GM12878 (cell line): ENCODE results near the gene ODC1. TPM values are rescaled to one million over a fixed set of nuclear protein-coding genes. Genes with fewer than 3 reads are reported as not detected.

Experiments
- CTCF ChIP-seq, 3 experiments: IDR thresholded peaks in 2 of 3; conservative IDR thresholded peaks in 1 of 3; 2 replicates each; pipeline ENCODE4 v1.5.1; 2011; ENCODE audit warnings: low read depth in 3 of 3, low read length in 3 of 3, mild to moderate bottlenecking in 3 of 3, control low read depth in 2 of 3, moderate library complexity in 2 of 3, inconsistent platforms in 1 of 3, mixed read lengths in 1 of 3; ENCODE audit not compliant: control insufficient read depth in 2 of 3, insufficient read depth in 1 of 3; ENCODE audit errors: extremely low read depth in 1 of 3
- ESRRA ChIP-seq: IDR thresholded peaks from 2 replicates; pipeline ENCODE4 v1.6.1; 2012; ENCODE audit warnings: mild to moderate bottlenecking, low read length, improper control_type of control experiment
- NBN ChIP-seq: fragments of 450-650 bp; IDR thresholded peaks from 2 replicates; pipeline ENCODE4 v1.6.1; 2016
- NR2F1 ChIP-seq: fragments of 450-650 bp; conservative IDR thresholded peaks from 2 replicates; pipeline ENCODE4 v1.6.1; 2017; ENCODE audit warnings: mild to moderate bottlenecking
- POU2F2 ChIP-seq: IDR thresholded peaks from 3 replicates; pipeline ENCODE4 v1.6.1; 2011; ENCODE audit warnings: low read depth, mild to moderate bottlenecking, low read length, borderline replicate concordance
- RB1 ChIP-seq: fragments of 450-650 bp; formaldehyde crosslinking; IDR thresholded peaks from 2 replicates; pipeline ENCODE4 v1.6.1; 2017; ENCODE audit warnings: mild to moderate bottlenecking, borderline replicate concordance
- RELA ChIP-seq: fragments of 450-650 bp; IDR thresholded peaks from 2 replicates; pipeline ENCODE4 v1.8.0; 2014; ENCODE audit warnings: borderline replicate concordance; ENCODE audit not compliant: partially characterized antibody
- SKIL ChIP-seq: fragments of 450-650 bp; IDR thresholded peaks from 2 replicates; pipeline ENCODE4 v1.6.1; 2017; ENCODE audit warnings: mild to moderate bottlenecking, low read depth, inconsistent platforms; ENCODE audit not compliant: poor library complexity, severe bottlenecking
- SMARCA5 ChIP-seq: fragments of 450-650 bp; IDR thresholded peaks from 2 replicates; pipeline ENCODE4 v1.6.1; 2017; ENCODE audit warnings: mild to moderate bottlenecking
- SP1 ChIP-seq: IDR thresholded peaks from one replicate; pipeline ENCODE4 v1.6.1; 2011; ENCODE audit warnings: low read depth, low read length
- SRF ChIP-seq, 2 experiments: IDR thresholded peaks; 2 replicates each; pipeline ENCODE4 v1.6.1; 2011; ENCODE audit warnings: low read depth in 2 of 2, low read length in 2 of 2, mild to moderate bottlenecking in 1 of 2, moderate library complexity in 1 of 2
- TCF3 ChIP-seq: IDR thresholded peaks from 2 replicates; pipeline ENCODE4 v1.6.1; 2012; ENCODE audit warnings: low read depth, mild to moderate bottlenecking, low read length, borderline replicate concordance; ENCODE audit not compliant: insufficient read depth
- YY1 ChIP-seq: IDR thresholded peaks from 2 replicates; pipeline ENCODE4 v1.6.1; 2011; ENCODE audit warnings: low read depth, mild to moderate bottlenecking, low read length
- ZNF207 ChIP-seq: fragments of 450-650 bp; IDR thresholded peaks from 2 replicates; pipeline ENCODE4 v1.6.1; 2014; ENCODE audit warnings: antibody characterized with exemption, mild to moderate bottlenecking, borderline replicate concordance
- polyA plus RNA-seq, 11 experiments: library from polyadenylated mRNA; depleted of rRNA in 4 of 11; unstranded in 6 of 11; stranded (reverse) in 5 of 11; fragments of >200 nt; fragmentation: Nextera tagmentation in 4 of 11; fragmentation: Illumina TruSeq in 1 of 11; extraction: Ambion mirVana in 4 of 11; extraction: Trizol in 1 of 11; gene quantifications; 1 replicate in 1 of 11; 2 replicates in 10 of 11; pipeline versions ENCODE4 v1.2.1 to v1.2.3, GENCODE V29; 2011 to 2016; ENCODE audit warnings: inconsistent platforms in 2 of 11, missing spikeins in 2 of 11, low read depth in 1 of 11
- total RNA-seq, 4 experiments: library from RNA; depleted of rRNA in 3 of 4; stranded (reverse); fragments of >200 nt in 3 of 4; fragmentation: Illumina TruSeq in 1 of 4; extraction: Trizol in 1 of 4; gene quantifications; 2 replicates each; pipeline versions ENCODE4 v1.2.1 to v1.2.3, GENCODE V29; 2013 to 2021
- TF ChIP-seq, protein P1 (sequence below): IDR thresholded peaks from 2 replicates; pipeline ENCODE4 v1.6.1; 2012; ENCODE audit warnings: low read depth, low read length, improper control_type of control experiment

Gene ODC1
- total and polyA plus RNA-seq, 10 of the 15 experiments (the other 5 are each of a cell fraction or from before 2014, with no cell fraction given) = 68.5 to 441 (median 340) TPM

- TF ChIP-seq SKIL (no peak), NBN (peak; percentile 47; the same call in 1 of the 2 replicates), SMARCA5 (peak; percentile 66; the same call in 1 of the 2 replicates), SP1 (peak; percentile 31), CTCF (IDR thresholded peaks at IDR 0.05 in 2 of 3, conservative IDR thresholded peaks at IDR 0.05 in 1 of 3; ENCODE audit: control insufficient read depth in 2 of 3, extremely low read depth in 1 of 3, insufficient read depth in 1 of 3, low read depth in 3 of 3, low read length in 3 of 3) (peak; percentile 96 to 99 (median 98)), ZNF207 (0 out of 2 replicates have a peak, but pooled peaks have one; percentile 38), ESRRA (peak; percentile 44; the same call in 1 of the 2 replicates), RB1 (peak; percentile 82; the same call in 1 of the 2 replicates), SRF (IDR thresholded peaks at IDR 0.05; ENCODE audit: low read depth in 2 of 2, low read length in 2 of 2) (no peak), YY1 (peak; percentile 85), NR2F1 (no peak), RELA (peak; percentile 58), POU2F2 (peak; percentile 61; the same call in 1 of the 3 replicates), TCF3 (0 out of 2 replicates have a peak, but pooled peaks have one; percentile 42)
- TF ChIP-seq, protein P1, sequence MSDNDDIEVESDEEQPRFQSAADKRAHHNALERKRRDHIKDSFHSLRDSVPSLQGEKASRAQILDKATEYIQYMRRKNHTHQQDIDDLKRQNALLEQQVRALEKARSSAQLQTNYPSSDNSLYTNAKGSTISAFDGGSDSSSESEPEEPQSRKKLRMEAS = 0 out of 2 replicates have a peak, but pooled peaks have one; percentile 26
- TF ChIP-seq, all 136 proteins: peak for 20
Measured at GRCh38 chr2:10434886-10435819, 13.0 kb downstream of the ODC1 start (continued).
